NB4 (cell line): ENCODE data around the gene CADPS2.

ENCODE experiments used
- DNase-seq: peaks from one replicate; pipeline ENCODE4 v3.0.0; 2010; ENCODE audit warnings: low read depth
- H3K4me3 ChIP-seq: one replicate; pipeline ENCODE4 v1.5.1; 2011; ENCODE audit warnings: mild to moderate bottlenecking, low read depth, low read length, moderate library complexity
- CTCF ChIP-seq: IDR thresholded peaks from one replicate; pipeline ENCODE4 v1.5.1; 2012; ENCODE audit warnings: low read depth, low read length
- MAX ChIP-seq: IDR thresholded peaks from 2 replicates; pipeline ENCODE4 v1.6.1; 2011; ENCODE audit warnings: low read depth, low read length
- MYC ChIP-seq: IDR thresholded peaks from 2 replicates; pipeline ENCODE4 v1.6.1; 2011; ENCODE audit warnings: low read depth, low read length
- POLR2A ChIP-seq: IDR thresholded peaks from 2 replicates; pipeline ENCODE4 v1.6.1; 2011; ENCODE audit warnings: mild to moderate bottlenecking; ENCODE audit not compliant: insufficient read length; ENCODE audit errors: extremely low read depth

The CADPS2 gene

GRCh38 chr7:122457325-122457724 is 428.9 kb downstream of the CADPS2 start:
- no peak for TF ChIP-seq POLR2A
- no peak for TF ChIP-seq MAX
- no peak for TF ChIP-seq CTCF
- TF ChIP-seq MYC: no peak
- H3K4me3 ChIP-seq: no peak overlapping the region
- no peak for DNase-seq

GRCh38 chr7:122454776-122455507 is 431.3 kb downstream of the CADPS2 start:
- DNase-seq: no peak
- no peak overlapping the region for H3K4me3 ChIP-seq
- no peak for TF ChIP-seq MAX
- no peak for TF ChIP-seq MYC
- no peak for TF ChIP-seq POLR2A
- no peak for TF ChIP-seq CTCF

- H3K4me3 ChIP-seq: no peak overlapping the region
- no peak for TF ChIP-seq POLR2A
- no peak for TF ChIP-seq MYC
- no peak for TF ChIP-seq CTCF
- TF ChIP-seq MAX: no peak
- no peak for DNase-seq
Observed at GRCh38 chr7:122453432-122453831, 432.8 kb downstream of the CADPS2 start.

GRCh38 chr7:122448893-122449589 is 437.2 kb downstream of the CADPS2 start:
- H3K4me3 ChIP-seq: no peak overlapping the region
- DNase-seq: no peak
- TF ChIP-seq POLR2A: no peak
- no peak for TF ChIP-seq MAX
- no peak for TF ChIP-seq MYC
- no peak for TF ChIP-seq CTCF

- no peak overlapping the region for H3K4me3 ChIP-seq
- TF ChIP-seq CTCF: no peak
- DNase-seq: no peak
Observed at GRCh38 chr7:122442929-122443328, 443.3 kb downstream of the CADPS2 start.
